Psoas muscle (tissue), 8 donors: ENCODE results near the gene AQP10. TPM values are rescaled to one million over a fixed set of nuclear protein-coding genes. Genes with fewer than 3 reads are reported as not detected.

Experiments
- ATAC-seq, 4 donors: fragments of 200-7000 bp; cut with Tn5 transposase; one replicate each; pipeline ENCODE4 v1.9.1; 2020; ENCODE audit warnings: moderate library complexity in 3 of 4, mild to moderate bottlenecking in 2 of 4
- DNase-seq, 2 donors: peaks; one replicate each; pipeline ENCODE4 v3.0.0-alpha.2; 2020
- H3K27ac ChIP-seq: fragments of 200-600 bp; one replicate; pipeline ENCODE4 v1.8.0; 2022
- H3K27me3 ChIP-seq, 3 donors: fragments of 200-600 bp in 1 of 3; one replicate each; pipeline versions ENCODE4 v1.6.1 to v1.8.0; 2013 to 2022; ENCODE audit warnings: low read length in 2 of 3, mild to moderate bottlenecking in 2 of 3, moderate library complexity in 1 of 3; ENCODE audit not compliant: insufficient read depth in 3 of 3
- H3K36me3 ChIP-seq, 2 donors: fragments of 200-600 bp in 1 of 2; one replicate each; pipeline versions ENCODE4 v1.6.1 to v1.8.0; 2013 to 2022; ENCODE audit warnings: low read depth in 1 of 2, mild to moderate bottlenecking in 1 of 2, moderate library complexity in 1 of 2; ENCODE audit not compliant: insufficient read depth in 1 of 2
- H3K4me1 ChIP-seq: fragments of 200-600 bp; one replicate; pipeline ENCODE4 v1.8.0; 2022
- H3K4me3 ChIP-seq: fragments of 200-600 bp; one replicate; pipeline ENCODE4 v1.8.0; 2022; ENCODE audit warnings: mild to moderate bottlenecking
- H3K9me3 ChIP-seq: fragments of 200-600 bp; one replicate; pipeline ENCODE4 v1.8.0; 2022
- WGBS, 3 donors: extraction: QIAGEN DNeasy Blood & Tissue Kit; methylation state at CpG; one replicate each; pipeline versions ENCODE4 v1.1.6 to v1.1.7; 2013; 5-methylcytosine and 5-hydroxymethylcytosine counted together
- intact Hi-C, 2 donors: fragments of 100-400 bp; cut with DNase I; formaldehyde crosslinking; loops; one replicate each; pipeline versions ENCODE4 v1.11.0 to v1.14.2; 2022
- polyA plus RNA-seq, 3 donors: library from polyadenylated mRNA; stranded (reverse); fragments of 200-250 nt; gene quantifications; one replicate each; pipeline ENCODE4 v1.2.3, GENCODE V29; 2013
- total RNA-seq, 4 donors: library from RNA; stranded (reverse); fragmentation: NEBNext Ultra II Directional in 2 of 4; extraction: Animal tissue kit (Norgen Biotek cat#: 25700) in 2 of 4; gene quantifications; one replicate each; pipeline versions ENCODE4 v1.2.1 to v1.2.4, GENCODE V29; 2021 to 2023
- TF ChIP-seq, protein P1 (sequence below): fragments of 200-600 bp; IDR thresholded peaks from one replicate; pipeline ENCODE4 v1.8.0; 2022; ENCODE audit warnings: antibody characterized with exemption
- donor health status: healthy with polysubstance abuse.
- donor health status: DM: no; HTN: no; CAD: no; lungs with moderate emphysema.
- donor health status: Bipolar disorder and iron deficiency.
- donor health status: healthy.
- donor health status: DM: yes; HTN: yes; CAD: no.
- donor health status: DM: no; HTN: no; CAD: no.
- donor health status: DM: no; HTN: no; CAD: no.
- donor health status: DM: yes; HTN: yes; CAD: no.

AQP10 gene
- total and polyA plus RNA-seq, 7 donors: 0.04 TPM; not detected in 6

DNA sequence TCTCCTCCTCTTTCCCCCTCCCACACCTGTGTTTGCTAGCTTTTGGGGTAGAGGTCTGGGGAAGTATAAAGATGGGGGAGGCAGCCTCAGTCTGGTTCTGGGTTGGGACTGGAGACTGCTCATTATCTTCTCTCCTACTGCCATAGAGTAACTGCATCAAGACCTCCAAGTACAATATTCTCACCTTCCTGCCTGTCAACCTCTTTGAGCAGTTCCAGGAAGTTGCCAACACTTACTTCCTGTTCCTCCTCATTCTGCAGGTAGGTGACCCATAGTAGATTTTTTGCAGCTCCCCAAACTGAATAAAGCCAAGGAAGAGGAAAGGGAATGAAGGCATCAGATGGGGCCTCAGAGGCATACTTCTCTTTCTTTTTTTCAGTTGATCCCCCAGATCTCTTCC is 9.8 kb downstream of the AQP10 start:
- no peak for DNase-seq
- H3K27me3 ChIP-seq: peaks cover 0 to 32% (median 4%) of the 10 kb centered on the region in 3 donors
- intact Hi-C loops: no loop called here
- no peaks in the 10 kb centered on the region for H3K9me3 ChIP-seq
- H3K27ac ChIP-seq: no peak overlapping the region
- H3K36me3 ChIP-seq: no peaks in the 10 kb centered on the region
- H3K4me3 ChIP-seq: no peak overlapping the region
- H3K4me1 ChIP-seq: peaks cover 16% of the 10 kb centered on the region
- no peak for ATAC-seq
- TF ChIP-seq, protein P1, sequence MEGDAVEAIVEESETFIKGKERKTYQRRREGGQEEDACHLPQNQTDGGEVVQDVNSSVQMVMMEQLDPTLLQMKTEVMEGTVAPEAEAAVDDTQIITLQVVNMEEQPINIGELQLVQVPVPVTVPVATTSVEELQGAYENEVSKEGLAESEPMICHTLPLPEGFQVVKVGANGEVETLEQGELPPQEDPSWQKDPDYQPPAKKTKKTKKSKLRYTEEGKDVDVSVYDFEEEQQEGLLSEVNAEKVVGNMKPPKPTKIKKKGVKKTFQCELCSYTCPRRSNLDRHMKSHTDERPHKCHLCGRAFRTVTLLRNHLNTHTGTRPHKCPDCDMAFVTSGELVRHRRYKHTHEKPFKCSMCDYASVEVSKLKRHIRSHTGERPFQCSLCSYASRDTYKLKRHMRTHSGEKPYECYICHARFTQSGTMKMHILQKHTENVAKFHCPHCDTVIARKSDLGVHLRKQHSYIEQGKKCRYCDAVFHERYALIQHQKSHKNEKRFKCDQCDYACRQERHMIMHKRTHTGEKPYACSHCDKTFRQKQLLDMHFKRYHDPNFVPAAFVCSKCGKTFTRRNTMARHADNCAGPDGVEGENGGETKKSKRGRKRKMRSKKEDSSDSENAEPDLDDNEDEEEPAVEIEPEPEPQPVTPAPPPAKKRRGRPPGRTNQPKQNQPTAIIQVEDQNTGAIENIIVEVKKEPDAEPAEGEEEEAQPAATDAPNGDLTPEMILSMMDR: no peak

DNA sequence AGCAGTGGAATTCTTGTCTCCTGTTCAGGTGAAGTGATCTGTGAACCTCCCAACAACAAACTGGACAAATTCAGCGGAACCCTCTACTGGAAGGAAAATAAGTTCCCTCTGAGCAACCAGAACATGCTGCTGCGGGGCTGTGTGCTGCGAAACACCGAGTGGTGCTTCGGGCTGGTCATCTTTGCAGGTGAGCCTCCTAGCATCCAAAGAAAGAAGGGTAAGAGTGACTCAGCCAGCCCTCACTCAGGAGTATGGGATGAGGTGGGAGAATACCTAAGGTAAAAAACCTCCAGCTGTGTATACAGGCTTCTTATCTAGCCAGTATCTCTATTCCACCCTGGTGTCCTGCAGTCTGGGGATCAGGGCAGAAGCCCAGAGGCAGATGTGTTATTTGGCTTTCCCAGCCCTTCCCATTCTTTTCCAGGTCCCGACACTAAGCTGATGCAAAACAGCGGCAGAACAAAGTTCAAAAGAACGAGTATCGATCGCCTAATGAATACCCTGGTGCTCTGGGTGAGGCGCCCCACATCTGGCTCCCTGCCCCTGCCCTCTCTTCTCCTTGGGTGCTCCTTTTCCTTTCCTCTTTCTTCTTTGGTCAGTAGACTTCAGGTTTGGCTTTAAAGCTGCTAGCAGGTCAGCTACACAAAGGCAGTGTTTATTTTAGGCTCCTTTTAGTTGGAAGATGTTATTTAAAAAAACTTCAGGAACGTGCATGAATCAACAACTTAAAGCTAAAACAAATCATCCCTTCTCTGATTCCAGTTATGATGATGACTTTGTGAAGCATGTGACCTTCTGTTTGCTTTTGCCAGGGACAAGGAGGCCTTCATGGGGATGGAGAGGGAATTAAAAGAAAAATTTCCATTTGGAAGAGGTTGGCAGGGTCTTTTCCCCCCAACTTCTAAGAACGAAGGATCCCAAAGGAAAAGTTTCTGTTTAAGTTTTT is 13.5 kb downstream of the AQP10 start:
- no peak overlapping the region for H3K4me3 ChIP-seq
- intact Hi-C loops: no loop called here
- H3K4me1 ChIP-seq: peaks cover 4% of the 10 kb centered on the region
- H3K36me3 ChIP-seq: peaks cover 0 to 8% of the 10 kb centered on the region in 2 donors
- H3K27ac ChIP-seq: no peak overlapping the region
- ATAC-seq (no peak), DNase-seq (no peak)
- TF ChIP-seq, protein P1: no peak
- WGBS, 3 donors: 71 to 79% (median 76%) methylated on average over 13 of the region's 13 CpGs
- H3K27me3 ChIP-seq: peaks cover 0 to 10% (median 0%) of the 10 kb centered on the region in 3 donors
- no peaks in the 10 kb centered on the region for H3K9me3 ChIP-seq

DNA sequence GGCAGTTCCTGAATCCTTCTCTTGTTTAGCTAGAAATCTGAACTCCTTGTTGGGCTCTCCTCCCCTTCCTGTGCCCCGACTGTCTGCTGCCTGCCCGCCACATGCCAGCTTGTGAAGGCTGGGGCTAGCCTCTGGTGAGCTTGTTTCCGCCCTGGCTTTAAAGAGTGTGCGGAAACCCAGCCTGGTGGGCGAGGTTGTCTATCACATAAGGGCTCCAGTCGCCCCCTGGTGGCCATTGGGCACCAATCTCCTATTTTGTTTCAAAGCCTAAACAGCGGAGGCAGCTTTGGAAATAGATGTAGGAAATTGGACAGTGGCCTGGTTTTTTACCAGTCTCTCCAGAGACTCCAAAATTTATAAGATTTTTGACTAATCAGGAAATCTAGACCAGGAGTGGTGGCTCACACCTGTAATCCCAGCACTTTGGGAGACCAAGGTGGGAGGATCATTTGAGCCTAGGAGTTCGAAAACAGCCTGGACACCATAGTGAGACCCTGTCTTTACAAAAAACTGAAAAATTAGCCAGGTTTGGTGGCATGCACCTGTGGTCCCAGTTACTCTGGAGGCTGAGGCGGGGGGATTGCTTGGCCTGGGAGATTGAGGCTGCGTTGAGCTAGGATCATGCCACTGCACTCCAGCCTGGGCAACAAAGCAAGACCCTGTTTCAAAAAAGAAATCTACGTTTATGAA is 14.3 kb downstream of the AQP10 start:
- WGBS, 3 donors: 39 to 41% (median 41%) methylated on average over 11 of the region's 11 CpGs
- no peak overlapping the region for H3K27ac ChIP-seq

DNA sequence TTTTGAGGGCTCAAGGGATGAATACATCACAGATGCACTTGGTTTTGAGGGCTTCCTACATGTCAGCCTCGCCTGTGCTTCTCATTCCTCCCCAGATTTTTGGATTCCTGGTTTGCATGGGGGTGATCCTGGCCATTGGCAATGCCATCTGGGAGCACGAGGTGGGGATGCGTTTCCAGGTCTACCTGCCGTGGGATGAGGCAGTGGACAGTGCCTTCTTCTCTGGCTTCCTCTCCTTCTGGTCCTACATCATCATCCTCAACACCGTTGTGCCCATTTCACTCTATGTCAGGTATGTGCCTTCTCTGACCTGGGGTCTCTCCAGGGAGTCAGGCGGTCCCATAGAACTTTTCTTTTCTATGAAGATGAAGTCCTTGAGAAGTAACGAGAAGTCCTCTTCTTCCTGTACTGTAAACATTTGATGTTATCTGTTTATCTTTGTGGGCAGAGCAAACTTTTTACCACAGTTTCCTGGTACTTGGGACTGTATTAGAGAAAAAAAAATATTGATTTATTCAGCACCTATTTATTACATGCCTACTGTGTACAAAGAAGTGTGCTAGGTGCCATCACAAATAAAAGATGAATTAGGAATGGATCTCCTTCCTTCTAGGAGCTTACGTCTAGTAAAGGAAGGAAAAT is 16.5 kb downstream of the AQP10 start:
- ATAC-seq (no peak), DNase-seq (no peak)
- WGBS, 3 donors: 89 to 95% (median 92%) methylated on average over 8 of the region's 8 CpGs
- Histone ChIP-seq H3K4me1 (peaks cover 4% of the 10 kb centered on the region), H3K27me3 (peaks cover 0 to 4% (median 0%) of the 10 kb centered on the region in 3 donors), H3K9me3 (no peaks in the 10 kb centered on the region), H3K36me3 (peaks cover 0 to 20% of the 10 kb centered on the region in 2 donors), H3K4me3 (no peak overlapping the region), H3K27ac (no peak overlapping the region)
- intact Hi-C loops: no loop called here
- TF ChIP-seq, protein P1: no peak

More for the DNA sequence above, 14.3 kb downstream of the AQP10 start:
- ATAC-seq (peak in 3 of 4 donors; percentile 65 to 85 (median 69)), DNase-seq (peak; percentile 88 to 91)
- H3K4me3 ChIP-seq: no peak overlapping the region
- TF ChIP-seq, protein P1: peak; percentile 74
- peaks cover 0 to 4% (median 0%) of the 10 kb centered on the region in 3 donors for H3K27me3 ChIP-seq
- peaks cover 4% of the 10 kb centered on the region for H3K4me1 ChIP-seq
- H3K36me3 ChIP-seq: peaks cover 0 to 9% of the 10 kb centered on the region in 2 donors
- intact Hi-C loops: no loop called here
- no peaks in the 10 kb centered on the region for H3K9me3 ChIP-seq
